Measurements from ENCODE around the gene GRPEL1.

Gene GRPEL1

DNA sequence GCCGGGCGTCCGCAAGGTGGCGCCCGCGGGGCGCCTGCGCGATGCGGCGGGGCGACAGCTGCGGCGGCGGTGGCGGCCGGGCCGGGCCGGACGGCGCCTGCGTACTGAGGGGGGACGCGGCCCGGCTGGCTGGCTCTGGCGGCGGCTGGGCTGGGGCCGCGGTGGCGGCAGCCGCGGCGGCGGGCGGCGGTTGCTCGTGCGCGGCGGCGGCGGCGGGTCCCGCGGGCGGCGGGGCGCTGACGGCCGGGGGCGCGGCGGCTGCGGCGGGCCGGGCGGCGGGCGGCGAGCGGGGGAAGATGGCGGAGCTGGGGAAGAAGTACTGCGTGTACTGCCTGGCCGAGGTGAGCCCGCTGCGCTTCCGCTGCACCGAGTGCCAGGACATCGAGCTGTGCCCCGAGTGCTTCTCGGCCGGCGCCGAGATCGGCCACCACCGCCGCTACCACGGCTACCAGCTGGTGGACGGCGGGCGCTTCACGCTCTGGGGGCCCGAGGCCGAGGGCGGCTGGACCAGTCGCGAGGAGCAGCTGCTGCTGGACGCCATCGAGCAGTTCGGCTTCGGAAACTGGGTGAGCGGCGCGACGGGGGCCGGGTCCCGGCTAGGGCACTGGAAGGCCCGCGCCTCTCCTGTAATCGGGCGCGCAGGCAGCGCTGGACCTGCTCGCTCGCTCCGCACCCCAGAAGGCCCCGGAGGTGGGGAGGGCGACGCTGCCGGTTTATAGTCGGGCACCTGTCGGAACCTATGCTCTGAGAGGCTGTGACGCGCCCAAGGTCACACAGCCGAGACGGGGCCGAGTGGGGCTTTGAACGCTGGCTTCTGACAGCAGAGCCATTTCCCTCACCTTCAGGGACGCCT lies 24.4 kb downstream of the GRPEL1 start, which contains the start of gene TADA2B:
Gene TADA2B (plus strand): TSS at position 89 of the 853 bp plus-strand sequence. CDS start 208 bp downstream, at position 297.
- DNase-seq, result peak; percentile 66

DNA sequence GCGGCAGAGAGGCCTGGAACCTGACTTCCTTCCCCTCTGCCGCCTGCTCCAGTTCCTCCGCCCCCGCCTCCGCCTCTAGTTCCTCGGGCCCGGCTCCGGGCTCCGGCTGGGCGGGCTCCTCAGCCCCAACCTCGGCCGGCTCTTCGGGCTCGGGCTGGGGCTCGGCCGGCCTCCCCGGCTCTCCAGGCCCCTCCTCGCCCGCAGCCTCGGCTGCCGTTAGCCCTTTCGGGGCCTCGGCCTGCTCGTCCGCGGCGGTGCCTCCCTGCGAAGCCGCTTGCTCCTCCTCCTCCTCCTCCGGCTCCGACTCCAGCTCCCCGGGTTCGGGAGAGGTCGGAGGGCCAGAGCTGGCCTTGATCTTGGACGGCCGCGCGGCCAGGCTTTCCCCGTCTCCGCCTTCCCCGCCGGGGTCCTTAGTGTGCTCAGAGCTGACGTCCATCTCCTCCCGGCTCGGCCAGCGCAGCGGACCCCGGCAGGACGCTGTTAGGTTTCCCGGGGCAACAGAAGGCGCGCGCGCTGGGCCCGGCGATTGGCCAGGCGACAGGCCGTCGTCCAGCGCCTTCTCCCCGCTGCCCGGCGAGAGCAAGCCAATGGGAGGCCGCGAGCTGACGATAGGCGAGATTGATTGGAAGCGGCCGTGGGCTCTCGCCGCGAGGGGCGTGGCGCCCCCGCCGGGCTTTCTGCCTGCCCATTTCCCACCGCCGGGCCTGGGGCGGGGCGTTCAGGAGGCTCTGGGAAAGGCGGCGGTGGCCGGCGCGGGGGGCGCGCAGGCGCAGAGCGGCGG lies 25.2 kb downstream of the GRPEL1 start:
- peak; percentile 96 for DNase-seq

DNA sequence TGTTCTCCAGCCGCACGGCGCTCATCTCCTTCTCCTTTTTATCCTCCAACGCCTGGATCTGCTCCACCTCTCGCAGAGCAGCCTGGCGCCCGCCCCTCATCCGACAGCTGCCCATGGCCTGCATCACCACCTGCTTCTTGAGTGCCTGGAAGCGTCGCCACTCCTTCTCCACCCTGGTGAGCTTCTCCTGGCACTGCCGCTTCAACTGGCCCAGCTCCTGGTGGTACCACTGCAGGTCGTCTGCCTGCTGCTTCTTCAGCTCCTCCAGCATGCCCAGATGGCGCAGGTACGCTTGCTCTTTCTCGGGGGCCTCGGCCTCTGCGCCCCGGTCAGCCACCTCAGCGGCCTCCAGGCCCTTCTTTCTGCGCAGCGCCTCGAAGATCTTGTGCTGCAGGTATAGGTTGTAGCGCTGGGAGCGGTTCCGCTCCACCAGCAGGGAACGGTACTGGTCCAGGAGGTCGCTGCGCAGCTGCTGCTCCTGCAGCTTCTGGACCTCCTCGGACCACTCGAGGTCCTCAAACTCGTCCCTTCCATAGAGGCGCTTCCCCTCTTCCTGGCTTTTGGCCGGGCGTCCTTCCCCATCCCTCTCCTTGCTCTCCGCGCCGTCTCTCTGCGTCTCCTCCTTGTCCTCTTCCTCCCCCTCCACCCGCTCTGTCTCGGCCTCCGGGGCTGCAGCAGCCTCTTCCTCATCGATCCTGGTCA lies 25.9 kb downstream of the GRPEL1 start:
- DNase-seq, result no peak

DNA sequence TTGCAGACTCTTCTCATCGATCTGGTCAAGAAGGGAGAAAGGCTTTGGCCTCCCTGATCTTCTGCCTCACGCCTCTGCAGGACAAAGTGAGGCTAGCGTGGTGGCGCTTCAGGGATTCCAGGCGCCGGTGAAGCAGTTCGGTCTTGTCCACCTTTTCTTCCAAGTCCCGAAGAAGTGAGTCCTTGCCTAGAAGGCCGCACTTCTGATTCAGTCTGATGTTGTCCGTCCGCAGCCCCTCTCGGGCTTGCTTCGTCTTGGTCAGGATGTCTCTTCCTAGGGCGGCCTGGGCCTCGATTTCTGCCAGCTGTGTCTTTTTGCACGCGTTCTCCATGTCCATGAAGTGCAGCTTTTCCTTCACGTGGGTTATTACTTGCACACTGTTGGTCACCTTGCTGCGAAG lies 26.6 kb downstream of the GRPEL1 start:
- DNase-seq, result no peak

DNA sequence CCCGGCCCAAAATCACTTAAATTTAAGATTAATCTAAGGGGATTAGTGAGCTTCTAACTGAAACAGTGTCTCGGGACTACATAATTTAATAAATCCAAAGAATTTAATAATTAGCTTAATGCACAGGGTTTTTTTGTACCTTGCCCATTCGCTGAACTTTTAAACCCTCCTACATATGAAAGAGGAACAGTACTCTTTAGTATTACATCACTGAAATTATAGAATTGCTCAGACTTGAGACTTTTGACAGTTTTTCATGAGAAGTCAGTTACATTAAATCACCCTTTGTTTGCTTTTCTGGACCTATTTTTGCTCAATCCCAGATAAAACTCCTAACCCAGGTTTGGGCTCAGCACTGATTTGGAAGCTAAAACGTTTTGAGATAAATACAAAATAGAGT lies 27.1 kb downstream of the GRPEL1 start:
- DNase-seq, result no peak

DNA sequence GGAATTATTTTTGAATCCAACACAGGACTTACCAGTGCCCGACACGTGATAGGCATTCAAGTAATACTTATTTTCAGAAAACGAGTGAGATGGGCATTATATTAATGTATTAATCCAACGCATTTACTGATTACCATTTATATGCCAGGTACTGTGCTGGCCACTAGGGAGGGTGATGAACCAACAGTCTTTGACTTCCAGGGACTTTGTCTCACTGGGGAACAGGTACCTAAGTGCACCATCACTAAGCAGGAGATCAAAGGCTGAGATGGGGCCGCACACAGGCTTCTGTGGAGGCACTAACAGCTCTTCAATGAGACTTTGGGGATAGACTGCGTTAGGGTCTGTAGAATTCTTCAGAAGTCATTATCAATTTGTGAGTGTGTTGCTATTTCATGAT lies 30.4 kb downstream of the GRPEL1 start:
- DNase-seq, result no peak

DNA sequence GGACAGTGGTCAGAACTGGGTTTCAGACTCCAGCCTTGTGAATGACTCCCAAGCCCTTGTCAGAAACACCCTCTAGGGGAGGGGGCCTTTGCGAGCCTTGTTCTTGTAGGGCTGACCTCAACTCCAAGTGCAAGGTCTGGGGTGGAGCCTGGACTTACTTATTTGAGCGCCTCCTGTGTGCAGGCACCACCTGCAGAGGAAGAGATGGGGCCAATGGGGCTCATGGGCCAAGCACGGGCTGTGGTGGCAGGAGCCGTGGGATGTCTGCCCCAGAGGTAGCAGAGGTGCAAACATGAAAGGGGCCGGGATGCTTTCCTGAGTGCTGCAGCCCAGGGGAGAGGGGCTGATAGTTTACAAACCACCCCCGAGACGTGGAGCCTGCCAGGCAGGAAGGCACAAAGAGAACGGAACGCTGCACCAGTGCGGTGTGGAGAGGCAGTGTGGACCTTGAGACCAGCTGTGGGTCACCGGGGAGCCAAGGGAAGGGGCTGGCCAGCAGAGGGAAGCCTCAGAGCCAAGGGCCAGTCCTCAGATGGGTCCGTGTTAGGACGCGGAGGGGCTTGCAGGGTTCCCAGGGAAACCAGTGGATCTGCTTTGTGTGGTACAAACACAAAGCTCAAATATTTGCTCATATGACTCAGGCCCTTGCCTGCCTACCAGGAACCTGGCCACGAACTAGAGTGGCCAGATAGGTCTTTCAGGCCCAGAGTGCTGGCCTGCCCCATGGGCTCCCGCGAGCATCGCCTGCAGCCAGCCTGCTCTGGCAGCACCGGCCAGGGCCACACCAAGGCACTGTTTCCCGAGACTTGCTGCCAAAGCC lies 33.4 kb downstream of the GRPEL1 start:
- DNase-seq, result no peak

DNA sequence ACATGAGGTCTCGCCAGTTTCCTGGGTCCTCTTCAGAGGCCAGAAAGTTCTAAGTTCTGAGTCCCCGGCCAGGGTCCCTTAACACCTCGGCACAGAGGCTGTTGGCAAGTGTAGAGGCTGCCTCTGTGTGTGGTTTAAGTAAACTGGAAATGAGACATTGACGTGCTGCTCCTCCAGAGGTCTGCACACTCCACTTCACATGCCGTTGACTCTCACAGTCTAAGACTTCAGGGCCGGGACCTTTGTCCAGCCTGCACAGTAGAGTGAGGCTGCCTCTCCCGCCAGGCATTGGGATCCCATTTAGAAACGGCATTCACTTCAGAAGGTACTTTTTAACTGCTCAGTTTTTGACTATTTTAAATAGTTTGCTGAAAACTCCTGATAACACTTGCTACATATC lies 35.3 kb downstream of the GRPEL1 start:
- DNase-seq, result no peak

DNA sequence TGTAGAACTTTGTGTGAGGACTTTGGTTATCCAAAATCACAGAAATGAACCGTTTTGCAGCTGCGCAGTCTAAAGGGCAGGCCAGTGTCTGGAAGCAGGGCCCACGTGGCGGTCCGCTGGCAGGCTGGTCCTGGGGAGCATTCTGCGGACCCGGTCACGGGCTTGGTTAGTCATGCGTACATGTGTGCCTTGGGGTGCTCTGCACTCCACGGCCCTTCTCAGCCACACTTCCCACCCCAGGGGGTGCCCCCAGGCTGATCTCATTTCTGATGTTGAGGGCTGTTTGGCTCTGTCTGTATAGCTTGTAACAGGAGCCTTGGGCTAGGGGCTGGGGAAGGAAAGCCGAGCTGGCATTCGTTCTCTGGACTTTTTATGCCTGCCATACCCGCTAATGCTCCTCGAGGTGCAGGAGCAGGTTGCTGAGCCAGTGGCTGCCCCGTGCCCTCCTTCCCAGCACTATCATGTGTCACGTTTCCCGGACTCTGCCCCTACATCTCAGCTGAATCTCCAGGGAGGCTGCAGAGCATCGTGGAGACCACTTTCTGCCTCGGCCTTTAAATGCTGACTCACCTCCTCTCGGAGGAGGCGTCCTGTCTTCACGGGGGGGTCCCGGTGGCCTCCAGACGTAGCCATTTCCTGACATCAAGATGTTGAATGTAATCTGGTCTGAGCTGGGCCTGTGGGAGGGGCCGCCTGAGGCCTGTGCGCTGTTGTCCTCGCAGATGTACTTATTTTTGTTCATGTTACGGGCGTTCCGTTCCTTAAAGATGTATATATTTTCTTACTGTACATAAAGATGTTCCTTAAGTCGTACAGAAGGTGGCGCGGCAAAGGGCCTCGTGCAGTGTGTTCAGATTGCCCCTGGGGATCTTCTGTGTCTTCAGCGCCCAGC lies 36.1 kb downstream of the GRPEL1 start:
- DNase-seq, result no peak

DNA sequence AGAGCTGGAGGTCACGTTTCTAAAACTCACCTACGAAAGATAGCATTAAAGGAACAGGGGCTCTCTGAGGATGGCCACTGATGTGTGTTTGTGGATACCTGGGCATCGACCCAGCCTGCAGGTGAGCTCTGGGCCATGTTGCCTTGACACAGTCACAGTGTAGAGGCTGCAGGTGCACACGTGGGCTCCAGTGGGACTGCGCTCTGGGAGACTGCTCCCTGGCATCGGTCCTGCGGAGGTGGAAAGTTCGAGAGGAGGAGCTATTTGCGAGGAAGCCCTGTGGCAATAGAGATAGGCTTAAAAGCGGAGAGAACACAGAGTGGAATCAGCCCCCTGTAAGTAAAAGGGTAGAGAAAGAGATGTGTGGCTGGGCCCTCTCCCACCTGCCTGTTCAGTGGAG lies 37.0 kb downstream of the GRPEL1 start:
- no peak for DNase-seq

DNA sequence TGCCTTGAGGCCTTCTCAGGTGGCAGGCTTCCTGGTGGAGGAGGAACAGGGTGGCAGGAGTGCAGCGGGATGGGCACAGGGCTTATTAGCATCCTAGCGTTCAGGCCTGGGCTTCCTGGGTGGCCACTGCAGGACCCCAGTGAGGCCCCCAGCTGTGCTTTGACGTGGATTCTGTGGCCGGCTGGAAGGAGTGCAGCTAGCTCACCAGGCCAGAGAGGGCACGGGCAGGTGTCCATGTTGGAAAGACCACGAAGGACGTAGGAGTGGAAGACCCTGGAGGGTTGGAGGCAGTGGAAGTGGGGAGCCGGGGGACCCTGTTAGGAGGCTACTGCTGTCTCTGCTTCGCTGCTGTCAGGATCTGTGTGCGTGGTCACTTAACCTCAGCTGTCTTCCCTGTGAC lies 37.9 kb downstream of the GRPEL1 start:
- DNase-seq, result no peak

DNA sequence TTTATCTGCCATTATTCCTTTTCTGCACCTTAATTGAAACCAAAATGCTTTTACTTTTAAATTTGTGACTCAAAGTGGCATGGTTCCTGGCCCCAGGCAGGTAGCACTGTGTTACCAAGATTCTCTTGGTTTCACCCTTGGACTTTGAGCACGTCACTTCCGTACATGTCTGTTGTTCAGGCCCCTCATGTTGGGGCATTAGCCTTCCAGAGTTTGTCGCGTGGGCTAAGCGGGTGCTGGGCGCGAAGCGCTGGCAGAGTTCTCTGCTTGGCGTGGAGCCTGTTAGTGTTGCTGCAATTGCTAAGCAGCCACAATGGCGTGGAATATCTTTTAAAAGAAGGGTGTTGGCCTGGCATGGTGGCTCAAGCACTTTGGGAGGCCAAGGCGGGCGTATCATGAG lies 38.7 kb downstream of the GRPEL1 start:
- DNase-seq, result no peak

DNA sequence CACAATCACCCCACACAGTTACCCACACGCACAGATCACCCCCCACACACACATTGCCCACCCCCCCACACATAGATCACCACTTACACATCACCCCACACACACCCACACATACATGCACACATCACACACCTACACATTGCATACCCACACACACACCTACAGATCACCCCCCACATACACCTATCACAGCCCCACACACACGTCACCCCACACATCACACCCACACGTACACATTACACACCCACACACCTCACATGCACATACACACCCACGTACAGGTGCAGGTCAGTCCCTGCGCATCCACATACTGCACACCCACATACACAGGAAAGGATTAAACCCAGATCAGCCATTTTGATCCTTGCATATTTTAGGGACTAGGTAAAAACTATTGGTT lies 40.0 kb downstream of the GRPEL1 start:
- DNase-seq, result no peak

DNA sequence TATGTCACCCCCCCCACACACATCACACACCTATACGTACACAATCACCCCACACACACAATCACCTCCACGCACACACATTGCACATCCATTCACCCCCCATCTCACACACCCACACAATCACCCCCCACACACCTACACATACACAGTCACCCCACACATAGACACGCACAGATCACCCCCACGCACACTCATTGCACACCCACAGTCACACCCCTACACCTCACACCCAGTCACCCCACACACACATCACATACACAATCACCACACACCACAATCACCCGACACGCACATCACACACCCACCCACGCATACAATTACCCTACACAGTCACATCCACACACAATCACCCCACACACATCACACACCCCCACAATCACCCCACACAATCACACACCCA lies 40.6 kb downstream of the GRPEL1 start:
- DNase-seq, result no peak

DNA sequence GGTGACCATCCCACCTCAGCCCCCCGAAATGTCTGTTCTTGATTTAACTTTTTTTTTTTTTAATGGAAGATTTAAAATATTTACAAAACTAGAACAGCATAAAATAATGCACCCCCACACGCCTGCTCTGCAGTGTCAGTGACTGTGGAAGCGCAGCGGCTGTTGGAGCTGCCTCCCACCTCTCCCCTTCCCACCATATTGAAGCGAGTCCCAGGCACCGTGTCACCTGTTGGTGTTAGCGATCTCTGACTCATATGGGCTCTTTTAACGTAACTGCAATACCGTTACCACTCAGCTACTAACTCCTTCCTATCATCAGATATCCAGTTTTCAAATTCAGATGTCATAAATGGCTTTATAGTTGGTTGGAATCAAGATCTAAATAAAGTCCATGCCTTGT lies 41.8 kb downstream of the GRPEL1 start:
- DNase-seq, result no peak

DNA sequence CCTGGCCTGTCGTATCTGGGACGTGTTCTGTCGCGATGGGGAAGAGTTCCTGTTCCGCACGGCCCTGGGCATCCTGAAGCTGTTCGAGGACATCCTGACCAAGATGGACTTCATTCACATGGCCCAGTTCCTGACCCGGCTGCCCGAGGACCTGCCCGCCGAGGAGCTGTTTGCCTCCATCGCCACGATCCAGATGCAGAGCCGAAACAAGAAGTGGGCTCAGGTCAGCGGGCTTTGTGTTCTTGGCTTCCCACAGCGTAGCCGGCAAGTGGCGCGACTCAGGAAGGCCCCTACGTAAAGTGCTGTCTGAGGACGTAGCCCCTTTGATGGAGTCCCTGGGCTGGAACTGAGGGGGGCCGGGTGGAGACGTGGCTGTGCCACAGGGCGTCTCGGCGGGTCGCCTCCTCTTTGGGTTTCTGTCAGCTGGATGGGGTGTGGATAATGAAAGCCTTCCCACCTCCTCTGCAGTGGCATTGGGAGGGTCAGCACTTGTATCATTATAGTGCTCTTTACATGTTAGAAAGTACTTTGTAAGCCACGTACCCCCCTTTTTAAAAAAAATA lies 42.7 kb downstream of the GRPEL1 start:
- DNase-seq, result no peak

DNA sequence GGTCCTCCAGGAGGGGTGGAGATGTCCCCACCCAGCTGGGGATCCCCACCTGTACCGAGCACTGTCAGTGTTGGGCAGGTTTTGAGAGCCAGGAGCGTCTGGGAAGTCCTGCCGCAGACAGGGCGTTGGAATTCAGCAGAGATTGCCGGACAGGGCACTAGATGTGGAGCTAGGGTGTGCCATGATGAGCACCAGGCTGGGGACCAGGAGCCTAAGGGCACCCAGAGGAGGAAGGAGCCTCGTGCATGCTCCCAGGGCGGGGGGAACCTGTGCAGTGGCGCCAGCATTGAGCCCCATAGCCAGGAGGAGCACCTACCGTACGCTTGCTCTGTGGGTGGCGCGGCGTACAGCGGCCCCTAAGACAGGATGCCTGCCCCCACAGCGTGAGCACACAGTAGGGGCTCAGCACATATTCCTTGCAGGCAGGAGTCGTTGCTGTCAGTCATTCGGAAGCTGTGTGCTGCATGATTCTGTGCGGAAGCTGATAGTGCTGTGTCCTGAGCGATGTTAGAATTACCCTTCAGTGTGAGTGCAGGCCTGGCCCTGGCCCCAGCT lies 43.5 kb downstream of the GRPEL1 start:
- DNase-seq, result no peak

DNA sequence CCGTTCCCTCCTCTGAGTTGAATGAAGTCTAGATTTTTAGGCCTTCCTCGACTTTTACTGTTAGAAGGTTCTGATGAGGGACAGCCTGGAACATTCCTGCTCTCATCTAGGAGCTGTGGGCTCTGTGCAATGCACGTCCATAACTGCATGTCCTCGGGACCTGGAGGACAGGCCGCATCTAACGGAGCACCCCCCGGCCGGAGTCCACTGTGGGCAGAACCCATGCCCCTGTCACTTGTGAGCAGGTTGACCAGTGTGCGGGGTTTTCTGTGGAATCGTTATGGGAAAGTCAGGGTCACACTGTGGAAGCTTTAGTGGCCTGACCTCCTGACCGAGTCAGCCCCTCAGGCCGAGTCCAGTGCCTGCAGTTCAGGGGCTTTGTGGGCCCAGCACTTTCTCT lies 44.0 kb downstream of the GRPEL1 start:
- no peak for DNase-seq

DNA sequence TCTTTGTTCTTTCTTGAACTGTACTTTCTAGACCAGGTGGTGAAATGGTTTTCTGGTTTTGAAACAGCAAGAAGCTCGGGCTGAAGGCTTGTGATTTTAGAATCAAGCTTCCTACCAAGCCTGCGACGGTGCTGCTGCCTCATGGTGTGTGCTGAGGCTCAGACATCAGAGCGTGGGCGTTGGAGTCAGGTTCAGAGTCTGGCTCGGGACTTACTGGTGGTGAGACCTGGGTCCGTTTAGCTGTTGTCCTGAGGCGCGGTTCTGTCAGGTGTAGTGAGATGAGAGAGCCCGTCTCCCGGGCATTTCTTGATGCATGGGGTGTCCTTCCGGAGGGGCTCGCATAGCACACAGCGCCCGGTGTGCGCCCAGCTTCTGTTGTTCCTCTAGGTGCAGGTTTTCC lies 44.4 kb downstream of the GRPEL1 start:
- DNase-seq, result no peak

DNA sequence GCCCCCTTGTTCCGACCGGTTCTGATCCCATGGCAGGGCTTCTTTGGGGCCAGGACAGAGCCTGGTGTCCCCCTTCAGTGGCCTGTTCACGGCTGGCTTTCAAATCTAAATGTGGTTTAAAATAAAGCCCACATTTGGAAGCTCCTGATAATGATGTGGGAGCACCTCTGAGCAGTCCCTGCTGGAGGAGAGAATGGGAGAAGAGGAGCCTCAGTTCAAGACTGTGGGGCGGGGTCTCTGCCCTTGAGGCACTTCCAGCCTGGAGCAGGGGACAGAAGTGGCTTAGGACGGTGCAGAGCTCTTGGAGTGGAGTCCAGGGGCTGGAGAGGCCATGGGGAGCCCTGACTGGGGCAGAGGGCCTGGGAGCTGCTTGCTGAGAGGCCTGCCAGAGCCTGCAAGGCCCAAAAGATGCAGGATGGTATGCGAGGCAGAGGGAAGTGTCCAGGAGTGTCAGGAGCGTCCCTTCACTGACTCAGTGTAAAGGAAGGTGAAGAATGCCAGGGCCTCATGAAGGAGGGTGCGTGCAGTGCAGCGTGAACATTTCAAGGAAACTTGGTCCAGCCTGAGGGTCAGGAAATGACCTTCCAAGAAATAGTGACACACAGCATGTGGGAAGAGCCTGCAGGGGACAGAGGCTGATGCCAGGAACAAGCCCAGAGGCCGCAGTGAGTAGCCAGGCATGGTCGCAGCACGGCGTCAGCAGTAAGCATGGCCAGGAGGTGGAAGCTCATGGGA lies 45.8 kb downstream of the GRPEL1 start:
- no peak for DNase-seq
